ENCODE data around the gene ANTXRL. TPM values are rescaled to one million over a fixed set of nuclear protein-coding genes. Genes with fewer than 3 reads are reported as not detected.
"Not testable (repeated sequence)": the region's sequence is repeated elsewhere in the genome, so short reads cannot be mapped to it uniquely, and the experiment has no call there.

Gene ANTXRL
- total and polyA plus RNA-seq, 4 donors, result 0.06 TPM; not detected in 3

DNA sequence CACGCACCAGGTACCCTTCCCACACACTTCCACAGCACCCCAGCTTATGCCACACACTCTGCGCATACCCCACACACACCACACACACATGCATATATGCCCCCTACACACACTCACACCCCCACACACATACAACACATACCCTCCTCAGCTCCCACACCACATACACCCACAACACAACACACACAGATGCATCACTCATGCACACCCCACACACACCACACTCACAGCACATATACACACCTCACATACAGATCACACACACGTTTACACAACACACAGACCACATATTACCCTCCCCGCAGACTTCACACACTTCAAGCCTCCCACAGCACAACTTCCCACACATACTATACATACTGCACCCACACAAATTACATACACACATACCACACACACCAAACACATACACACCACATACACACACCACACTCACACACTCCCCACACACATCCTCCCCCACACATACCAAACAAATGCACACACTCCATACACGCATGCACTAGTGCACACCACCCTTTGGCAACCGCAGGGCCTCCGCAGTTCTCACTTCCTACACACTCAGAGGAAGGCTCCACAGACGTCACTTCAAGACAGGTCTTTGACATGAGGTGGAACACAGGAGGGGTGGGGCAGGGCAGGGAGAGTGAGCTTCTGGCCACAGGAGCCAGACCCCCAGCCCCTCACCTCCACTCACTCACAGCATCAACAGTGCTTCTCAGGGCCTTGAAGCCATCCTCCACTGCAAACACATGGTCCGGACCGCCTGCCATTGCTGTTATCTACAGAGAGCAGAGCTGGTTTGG is 18.5 kb upstream of the ANTXRL start:
- Histone ChIP-seq H3K36me3 (ENCODE audit: control insufficient read depth in 4 of 4, insufficient read depth in 3 of 4, low read depth in 1 of 4, low read length in 3 of 4) (no peaks in the 10 kb centered on the region), H3K27ac (ENCODE audit: low read depth in 1 of 2, low read length in 2 of 2) (no peak overlapping the region), H3K4me1 (ENCODE audit: control insufficient read depth in 4 of 4, insufficient read depth in 4 of 4, low read length in 3 of 4) (no peaks in the 10 kb centered on the region), H3K9ac (ENCODE audit: low read depth in 1 of 2, low read length in 2 of 2) (no peak overlapping the region), H3K9me3 (ENCODE audit: control insufficient read depth in 4 of 4, low read length in 3 of 4) (no peaks in the 10 kb centered on the region), H3K4me3 (ENCODE audit: low read depth in 1 of 3, low read length in 3 of 3) (no peak overlapping the region), H3K27me3 (ENCODE audit: control insufficient read depth in 4 of 4, insufficient read depth in 4 of 4, low read length in 3 of 4) (no peaks in the 10 kb centered on the region)
- whole genome bisulfite sequencing, result 63% methylated on average over 10 of the region's 10 CpGs
- no peak for TF ChIP-seq HNF4G (IDR thresholded peaks at IDR 0.05)
- TF ChIP-seq SP1 (IDR thresholded peaks at IDR 0.05), result no peak
- DNase-seq (ENCODE audit: low spot score), result peak; percentile 28

- H3K36me3 ChIP-seq (ENCODE audit: control insufficient read depth in 4 of 4, insufficient read depth in 3 of 4, low read depth in 1 of 4, low read length in 3 of 4); H3K4me3 ChIP-seq (ENCODE audit: low read depth in 1 of 3, low read length in 3 of 3); H3K4me1 ChIP-seq (ENCODE audit: control insufficient read depth in 4 of 4, insufficient read depth in 4 of 4, low read length in 3 of 4); H3K9ac ChIP-seq (ENCODE audit: low read depth in 1 of 2, low read length in 2 of 2); H3K27ac ChIP-seq (ENCODE audit: low read depth in 1 of 2, low read length in 2 of 2); H3K9me3 ChIP-seq (ENCODE audit: control insufficient read depth in 4 of 4, low read length in 3 of 4); H3K27me3 ChIP-seq (ENCODE audit: control insufficient read depth in 4 of 4, insufficient read depth in 4 of 4, low read length in 3 of 4): not testable (repeated sequence)
- WGBS, result 77% methylated on average over 3 of the region's 3 CpGs
- DNase-seq (ENCODE audit: low spot score), result peak; percentile 23
Observed at GRCh38 chr10:46269554-46270053, 17.2 kb upstream of the ANTXRL start.

DNA sequence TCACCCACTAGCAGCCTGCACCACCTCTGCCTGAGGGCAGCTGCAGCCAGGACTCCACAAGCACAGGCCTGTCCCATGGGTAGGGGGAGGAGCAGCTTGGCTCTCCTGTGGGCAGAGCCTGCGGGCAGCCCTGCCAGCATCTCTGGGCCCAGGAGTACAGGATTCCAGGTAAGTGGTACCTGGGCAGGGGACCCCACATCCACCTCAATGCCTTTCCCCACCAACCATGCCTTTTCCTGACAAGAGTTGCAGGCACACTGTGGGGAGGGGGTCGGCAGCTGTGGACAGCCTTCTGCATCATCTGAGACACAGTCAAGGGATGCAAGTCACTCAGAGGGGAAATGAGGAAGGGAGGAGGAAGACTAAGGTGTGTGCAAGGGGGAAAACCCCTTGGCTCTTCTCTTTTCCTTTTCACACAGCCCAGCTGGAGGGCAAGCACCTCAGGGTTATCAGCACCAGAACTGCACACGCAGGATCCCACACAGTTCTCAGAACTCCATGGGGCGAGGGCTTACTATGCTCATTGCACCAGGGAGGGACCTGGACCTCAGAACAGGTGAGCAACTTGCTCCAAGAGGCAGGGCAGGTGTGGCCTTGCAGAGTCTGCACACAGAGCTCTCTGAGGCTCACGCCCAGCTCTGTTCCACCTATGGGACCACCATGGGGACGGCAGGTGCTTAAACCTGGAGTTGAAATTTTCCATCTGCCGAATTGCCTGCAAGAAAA is 16.5 kb upstream of the ANTXRL start:
- H3K4me3 ChIP-seq (ENCODE audit: low read depth in 1 of 3, low read length in 3 of 3), result no peak overlapping the region
- WGBS, result 70% methylated on average over 7 of the region's 7 CpGs
- no peak overlapping the region for H3K27ac ChIP-seq (ENCODE audit: low read depth in 1 of 2, low read length in 2 of 2)
- no peaks in the 10 kb centered on the region for H3K36me3 ChIP-seq (ENCODE audit: control insufficient read depth in 4 of 4, insufficient read depth in 3 of 4, low read depth in 1 of 4, low read length in 3 of 4)
- no peaks in the 10 kb centered on the region for H3K9me3 ChIP-seq (ENCODE audit: control insufficient read depth in 4 of 4, low read length in 3 of 4)
- TF ChIP-seq CTCF (IDR thresholded peaks at IDR 0.05; ENCODE audit: low read depth, low read length, missing input control) (no peak), JUND (IDR thresholded peaks at IDR 0.05) (no peak), FOXA1 (IDR thresholded peaks at IDR 0.05) (no peak), EGR1 (IDR thresholded peaks at IDR 0.05; ENCODE audit: low read depth in 2 of 2) (no peak), RXRA (IDR thresholded peaks at IDR 0.05) (no peak), GABPA (IDR thresholded peaks at IDR 0.05 in 1 of 2, conservative IDR thresholded peaks at IDR 0.05 in 1 of 2) (no peak), NR2F2 (IDR thresholded peaks at IDR 0.05) (no peak), HNF4A (conservative IDR thresholded peaks at IDR 0.05) (no peak), YY1 (IDR thresholded peaks at IDR 0.05) (no peak), RAD21 (IDR thresholded peaks at IDR 0.05) (no peak), HNF4G (IDR thresholded peaks at IDR 0.05) (no peak), TAF1 (conservative IDR thresholded peaks at IDR 0.05) (no peak), SP1 (IDR thresholded peaks at IDR 0.05) (no peak), FOXA2 (IDR thresholded peaks at IDR 0.05) (no peak)
- TF ChIP-seq, protein P1, sequence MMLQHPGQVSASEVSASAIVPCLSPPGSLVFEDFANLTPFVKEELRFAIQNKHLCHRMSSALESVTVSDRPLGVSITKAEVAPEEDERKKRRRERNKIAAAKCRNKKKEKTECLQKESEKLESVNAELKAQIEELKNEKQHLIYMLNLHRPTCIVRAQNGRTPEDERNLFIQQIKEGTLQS (IDR thresholded peaks at IDR 0.05), result no peak
- TF ChIP-seq, protein P2, sequence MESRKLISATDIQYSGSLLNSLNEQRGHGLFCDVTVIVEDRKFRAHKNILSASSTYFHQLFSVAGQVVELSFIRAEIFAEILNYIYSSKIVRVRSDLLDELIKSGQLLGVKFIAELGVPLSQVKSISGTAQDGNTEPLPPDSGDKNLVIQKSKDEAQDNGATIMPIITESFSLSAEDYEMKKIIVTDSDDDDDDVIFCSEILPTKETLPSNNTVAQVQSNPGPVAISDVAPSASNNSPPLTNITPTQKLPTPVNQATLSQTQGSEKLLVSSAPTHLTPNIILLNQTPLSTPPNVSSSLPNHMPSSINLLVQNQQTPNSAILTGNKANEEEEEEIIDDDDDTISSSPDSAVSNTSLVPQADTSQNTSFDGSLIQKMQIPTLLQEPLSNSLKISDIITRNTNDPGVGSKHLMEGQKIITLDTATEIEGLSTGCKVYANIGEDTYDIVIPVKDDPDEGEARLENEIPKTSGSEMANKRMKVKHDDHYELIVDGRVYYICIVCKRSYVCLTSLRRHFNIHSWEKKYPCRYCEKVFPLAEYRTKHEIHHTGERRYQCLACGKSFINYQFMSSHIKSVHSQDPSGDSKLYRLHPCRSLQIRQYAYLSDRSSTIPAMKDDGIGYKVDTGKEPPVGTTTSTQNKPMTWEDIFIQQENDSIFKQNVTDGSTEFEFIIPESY (IDR thresholded peaks at IDR 0.05), result no peak
- TF ChIP-seq, protein P3, sequence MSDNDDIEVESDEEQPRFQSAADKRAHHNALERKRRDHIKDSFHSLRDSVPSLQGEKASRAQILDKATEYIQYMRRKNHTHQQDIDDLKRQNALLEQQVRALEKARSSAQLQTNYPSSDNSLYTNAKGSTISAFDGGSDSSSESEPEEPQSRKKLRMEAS (IDR thresholded peaks at IDR 0.05), result no peak
- TF ChIP-seq, protein P4, sequence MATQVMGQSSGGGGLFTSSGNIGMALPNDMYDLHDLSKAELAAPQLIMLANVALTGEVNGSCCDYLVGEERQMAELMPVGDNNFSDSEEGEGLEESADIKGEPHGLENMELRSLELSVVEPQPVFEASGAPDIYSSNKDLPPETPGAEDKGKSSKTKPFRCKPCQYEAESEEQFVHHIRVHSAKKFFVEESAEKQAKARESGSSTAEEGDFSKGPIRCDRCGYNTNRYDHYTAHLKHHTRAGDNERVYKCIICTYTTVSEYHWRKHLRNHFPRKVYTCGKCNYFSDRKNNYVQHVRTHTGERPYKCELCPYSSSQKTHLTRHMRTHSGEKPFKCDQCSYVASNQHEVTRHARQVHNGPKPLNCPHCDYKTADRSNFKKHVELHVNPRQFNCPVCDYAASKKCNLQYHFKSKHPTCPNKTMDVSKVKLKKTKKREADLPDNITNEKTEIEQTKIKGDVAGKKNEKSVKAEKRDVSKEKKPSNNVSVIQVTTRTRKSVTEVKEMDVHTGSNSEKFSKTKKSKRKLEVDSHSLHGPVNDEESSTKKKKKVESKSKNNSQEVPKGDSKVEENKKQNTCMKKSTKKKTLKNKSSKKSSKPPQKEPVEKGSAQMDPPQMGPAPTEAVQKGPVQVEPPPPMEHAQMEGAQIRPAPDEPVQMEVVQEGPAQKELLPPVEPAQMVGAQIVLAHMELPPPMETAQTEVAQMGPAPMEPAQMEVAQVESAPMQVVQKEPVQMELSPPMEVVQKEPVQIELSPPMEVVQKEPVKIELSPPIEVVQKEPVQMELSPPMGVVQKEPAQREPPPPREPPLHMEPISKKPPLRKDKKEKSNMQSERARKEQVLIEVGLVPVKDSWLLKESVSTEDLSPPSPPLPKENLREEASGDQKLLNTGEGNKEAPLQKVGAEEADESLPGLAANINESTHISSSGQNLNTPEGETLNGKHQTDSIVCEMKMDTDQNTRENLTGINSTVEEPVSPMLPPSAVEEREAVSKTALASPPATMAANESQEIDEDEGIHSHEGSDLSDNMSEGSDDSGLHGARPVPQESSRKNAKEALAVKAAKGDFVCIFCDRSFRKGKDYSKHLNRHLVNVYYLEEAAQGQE (IDR thresholded peaks at IDR 0.05), result no peak
- H3K4me1 ChIP-seq (ENCODE audit: control insufficient read depth in 4 of 4, insufficient read depth in 4 of 4, low read length in 3 of 4), result no peaks in the 10 kb centered on the region
- H3K9ac ChIP-seq (ENCODE audit: low read depth in 1 of 2, low read length in 2 of 2), result no peak overlapping the region
- no peak for DNase-seq (ENCODE audit: low spot score)
- H3K27me3 ChIP-seq (ENCODE audit: control insufficient read depth in 4 of 4, insufficient read depth in 4 of 4, low read length in 3 of 4), result no peaks in the 10 kb centered on the region
